ENCODE results near the gene SLC32A1. TPM values are rescaled to one million over a fixed set of nuclear protein-coding genes. Genes with fewer than 3 reads are reported as not detected.

Gene SLC32A1
- total and polyA plus RNA-seq, 2 of the 13 experiments (the other 11 are each of a cell fraction or from before 2014, with no cell fraction given): not detected

GRCh38 chr20:38726804-38727606 lies 2.7 kb downstream of the SLC32A1 start (continued):
- TF ChIP-seq THYN1 (CRISPR knock-in tag; IDR thresholded peaks at IDR 0.05; ENCODE audit: borderline replicate concordance, low read depth): no peak
- TF ChIP-seq SPEN (CRISPR knock-in tag; IDR thresholded peaks at IDR 0.05; ENCODE audit: low read depth): no peak
- no peak for TF ChIP-seq PAX8 (CRISPR knock-in tag; IDR thresholded peaks at IDR 0.05; ENCODE audit: borderline replicate concordance)
- no peak for TF ChIP-seq ATF3 (CRISPR knock-in tag; IDR thresholded peaks at IDR 0.05)
- no peak for TF ChIP-seq ZNF275 (CRISPR knock-in tag; IDR thresholded peaks at IDR 0.05; ENCODE audit: borderline replicate concordance)
- TF ChIP-seq E2F5 (CRISPR knock-in tag; conservative IDR thresholded peaks at IDR 0.05): no peak
- 0 out of 2 replicates have a peak, but pooled peaks have one; percentile 1 for TF ChIP-seq MNT (IDR thresholded peaks at IDR 0.05)
- TF ChIP-seq PCBP2 (optimal IDR thresholded peaks at IDR 0.05; ENCODE audit: low read depth, low read length, poor library complexity, severe bottlenecking): no peak
- no peak for TF ChIP-seq ZNF589 (CRISPR knock-in tag; conservative IDR thresholded peaks at IDR 0.05)
- TF ChIP-seq ZNF816 (CRISPR knock-in tag; IDR thresholded peaks at IDR 0.05; ENCODE audit: borderline replicate concordance): no peak
- TF ChIP-seq EHMT2 (IDR thresholded peaks at IDR 0.05; ENCODE audit: borderline replicate concordance, low read depth, low read length): no peak
- TF ChIP-seq ZNF280B (CRISPR knock-in tag; IDR thresholded peaks at IDR 0.05; ENCODE audit: borderline replicate concordance): no peak; the same call in 1 of the 2 replicates
- no peak for TF ChIP-seq HCFC1 (IDR thresholded peaks at IDR 0.05; ENCODE audit: low read depth, low read length)
- TF ChIP-seq SRY (CRISPR knock-in tag; IDR thresholded peaks at IDR 0.05): no peak
- no peak for TF ChIP-seq ZNF776 (CRISPR knock-in tag; IDR thresholded peaks at IDR 0.05)
- no peak for TF ChIP-seq ZNF121 (CRISPR knock-in tag; IDR thresholded peaks at IDR 0.05)
- TF ChIP-seq ZNF329 (CRISPR knock-in tag; IDR thresholded peaks at IDR 0.05; ENCODE audit: low read depth): no peak
- no peak for TF ChIP-seq NFKBIZ (CRISPR knock-in tag; IDR thresholded peaks at IDR 0.05)
- peak; percentile 43; the same call in 1 of the 2 replicates for TF ChIP-seq EZH2 (conservative IDR thresholded peaks at IDR 0.05; ENCODE audit: low read depth, low read length)
- 0 out of 2 replicates have a peak, but pooled peaks have one; percentile 20 for TF ChIP-seq TGIF2 (CRISPR knock-in tag; IDR thresholded peaks at IDR 0.05)
- no peak for TF ChIP-seq CBFB (CRISPR knock-in tag; IDR thresholded peaks at IDR 0.05)
- TF ChIP-seq SOX13 (IDR thresholded peaks at IDR 0.05): no peak
- TF ChIP-seq SOX13 (CRISPR knock-in tag; conservative IDR thresholded peaks at IDR 0.05 in 1 of 2, IDR thresholded peaks at IDR 0.05 in 1 of 2): no peak
- TF ChIP-seq ATRX (CRISPR knock-in tag; IDR thresholded peaks at IDR 0.05; ENCODE audit: borderline replicate concordance): no peak
- no peak for TF ChIP-seq CREM (IDR thresholded peaks at IDR 0.05)
- no peak for TF ChIP-seq CREM (CRISPR knock-in tag; IDR thresholded peaks at IDR 0.05)
